Epithelial cell of umbilical artery (primary cell): ENCODE data around the gene MSX2. TPM values are rescaled to one million over a fixed set of nuclear protein-coding genes. Genes with fewer than 3 reads are reported as not detected.

Experiments used
- total RNA-seq: library from RNA; depleted of rRNA; stranded (reverse); fragments of >200 nt; gene quantifications from 2 replicates; pipeline ENCODE4 v1.2.3, GENCODE V29; 2014

The MSX2 gene
- 0.15 and 0.32 TPM in 2 replicates for total RNA-seq

GRCh38 chr5:174724484-174725260 is at the start of gene MSX2:
TSS of gene MSX2 (plus strand) at chr5:174724582. CDS start at chr5:174724660, 78 bp downstream.

